Muscle of back (tissue), 11 donors: ENCODE data around the gene ELOF1. TPM values are rescaled to one million over a fixed set of nuclear protein-coding genes. Genes with fewer than 3 reads are reported as not detected.
"Not testable (repeated sequence)": the region's sequence is repeated elsewhere in the genome, so short reads cannot be mapped to it uniquely, and the experiment has no call there.

Experiments
- DNase-seq, 3 donors: peaks; one replicate each; pipeline versions ENCODE4 v3.0.0 to v3.0.0-alpha.2; 2013
- polyA plus RNA-seq, 10 donors: library from polyadenylated mRNA; unstranded; fragments of 120-200 nt; gene quantifications; one replicate each; pipeline ENCODE4 v1.2.1, GENCODE V29; 2013; ENCODE audit not compliant: insufficient read length in 10 of 10

ELOF1 gene
- polyA plus RNA-seq, 10 donors, result 26.8 to 42.6 (median 31.7) TPM

- DNase-seq, result no peak
Measured at GRCh38 chr19:11574689-11575088, 15.7 kb upstream of the ELOF1 start.

GRCh38 chr19:11573763-11574162 lies 14.7 kb upstream of the ELOF1 start:
- not testable (repeated sequence) for DNase-seq

- not testable (repeated sequence) for DNase-seq
Measured at GRCh38 chr19:11573354-11573753, 14.3 kb upstream of the ELOF1 start.

- DNase-seq, result no peak
Measured at GRCh38 chr19:11570039-11570462, 11.0 kb upstream of the ELOF1 start.

- no peak for DNase-seq
Measured at GRCh38 chr19:11566164-11566563, 7.1 kb upstream of the ELOF1 start.

- not testable (repeated sequence) for DNase-seq
Measured at GRCh38 chr19:11565649-11565980, 6.6 kb upstream of the ELOF1 start.

GRCh38 chr19:11564082-11564807 lies 5.2 kb upstream of the ELOF1 start:
- not testable (repeated sequence) for DNase-seq

- no peak for DNase-seq
Measured at GRCh38 chr19:11563532-11563931, 4.5 kb upstream of the ELOF1 start.

- DNase-seq, result peak; percentile 49 to 62 (median 51)
Measured at GRCh38 chr19:11560404-11561051, 1.5 kb upstream of the ELOF1 start.

- no peak for DNase-seq
Measured at GRCh38 chr19:11556634-11557420, 2.2 kb downstream of the ELOF1 start.

- DNase-seq, result no peak
Measured at GRCh38 chr19:11555246-11555645, 3.8 kb downstream of the ELOF1 start.

GRCh38 chr19:11554160-11554559 lies 4.9 kb downstream of the ELOF1 start:
- DNase-seq, result no peak

- DNase-seq, result no peak
Measured at GRCh38 chr19:11552666-11553372, 6.2 kb downstream of the ELOF1 start.

GRCh38 chr19:11551603-11552235 lies 7.3 kb downstream of the ELOF1 start:
- peak in 1 of 3 donors; percentile 44 for DNase-seq

- DNase-seq, result no peak
Measured at GRCh38 chr19:11550265-11550664, 8.8 kb downstream of the ELOF1 start.

- no peak for DNase-seq
Measured at GRCh38 chr19:11549386-11549953, 9.6 kb downstream of the ELOF1 start.

- no peak for DNase-seq
Measured at GRCh38 chr19:11547929-11548700, 10.9 kb downstream of the ELOF1 start.

- DNase-seq, result no peak
Measured at GRCh38 chr19:11541238-11541637, 17.8 kb downstream of the ELOF1 start.

GRCh38 chr19:11540645-11541044 lies 18.4 kb downstream of the ELOF1 start:
- no peak for DNase-seq
